HCT116 (cell line): ENCODE results near the gene TEX26. TPM values are rescaled to one million over a fixed set of nuclear protein-coding genes. Genes with fewer than 3 reads are reported as not detected.

Experiments used
- ATAC-seq: fragments of 200-7000 bp; cut with Tn5 transposase; 2 replicates; pipeline ENCODE4 v1.9.1; 2020; ENCODE audit warnings: mild to moderate bottlenecking, moderate library complexity
- BruUV-seq: library from RNA; stranded (reverse); fragments of 400-500 nt; replicated peaks from 2 replicates; lab custom pipeline; 2021; lab: Mats Ljungman, UMichigan
- CTCF ChIA-PET: fragments of 300-600 bp; sonication (Branson Sonifier 250); formaldehyde crosslinking; loops from one replicate; lab custom pipeline; 2021; ENCODE audit warnings: antibody characterized with exemption; lab: Charles Lee
- POLR2A ChIA-PET: fragments of 300-600, 350-600 bp; sonication (Branson Sonifier 250); formaldehyde crosslinking; loops from one replicate; lab custom pipeline; 2021; ENCODE audit warnings: antibody characterized with exemption; lab: Charles Lee
- RAD21 ChIA-PET, 2 experiments: fragments of 300-600 bp; sonication (Branson Sonifier 250); formaldehyde crosslinking; loops; one replicate each; lab custom pipeline; 2023; ENCODE audit warnings: low total read pairs in 2 of 2; ENCODE audit not compliant: uncharacterized antibody in 2 of 2, unreplicated experiment in 2 of 2, low non-redundant PET in 1 of 2; lab: Charles Lee
- DNase-seq: peaks from one replicate; pipeline ENCODE4 v3.0.0-alpha.2; 2010; ENCODE audit warnings: low read depth, low spot score
- H2AFZ ChIP-seq: fragments of 200-600 bp; shearing (Covaris generic), sonication (generic); 2 replicates; pipeline ENCODE4 v1.6.1; 2017; ENCODE audit warnings: low read depth, mixed run types, mixed read lengths, antibody characterized with exemption, low read length; ENCODE audit not compliant: poor library complexity, severe bottlenecking
- H3K27ac ChIP-seq: 2 replicates; pipeline ENCODE4 v1.5.1; 2012; ENCODE audit warnings: low read depth, low read length
- H3K27me3 ChIP-seq: fragments of 200-600 bp; sonication (generic); 2 replicates; pipeline ENCODE4 v1.6.1; 2016; ENCODE audit warnings: mixed run types, low read length, mixed read lengths; ENCODE audit not compliant: insufficient read depth
- H3K36me3 ChIP-seq, 2 experiments: fragments of 200-500 bp in 1 of 2; fragments of 200-600 bp in 1 of 2; sonication (Bioruptor generic) in 1 of 2; sonication (generic) in 1 of 2; 2 replicates each; pipeline versions ENCODE4 v1.5.1 to v1.6.1; 2014 to 2016; ENCODE audit warnings: low read length in 2 of 2, inconsistent platforms in 1 of 2, mixed read lengths in 1 of 2, mixed run types in 1 of 2; ENCODE audit not compliant: insufficient read depth in 2 of 2, control insufficient read depth in 1 of 2
- H3K4me1 ChIP-seq, 2 experiments: fragments of 200-600 bp in 1 of 2; sonication (generic) in 1 of 2; 2 replicates each; pipeline versions ENCODE4 v1.5.1 to v1.6.1; 2012 to 2017; ENCODE audit warnings: low read length in 2 of 2, inconsistent platforms in 1 of 2, mild to moderate bottlenecking in 1 of 2, mixed read lengths in 1 of 2, mixed run types in 1 of 2, moderate library complexity in 1 of 2; ENCODE audit not compliant: insufficient read depth in 2 of 2, control insufficient read depth in 1 of 2
- H3K4me2 ChIP-seq: fragments of 200-600 bp; sonication (generic); 2 replicates; pipeline ENCODE4 v1.6.1; 2017; ENCODE audit warnings: mixed run types, low read length, mixed read lengths
- H3K4me3 ChIP-seq, 2 experiments: fragments of 200-600 bp in 1 of 2; sonication (generic) in 1 of 2; replicated peaks in 1 of 2; 2 replicates each; pipeline ENCODE4 v1.5.1; 2011 to 2016; ENCODE audit warnings: low read length in 2 of 2, control low read depth in 1 of 2, low read depth in 1 of 2, mild to moderate bottlenecking in 1 of 2, mixed read lengths in 1 of 2, mixed run types in 1 of 2
- H3K79me2 ChIP-seq: fragments of 200-600 bp; sonication (generic); 2 replicates; pipeline ENCODE4 v1.6.1; 2017; ENCODE audit warnings: mild to moderate bottlenecking, mixed run types, low read length, moderate library complexity, mixed read lengths; ENCODE audit not compliant: insufficient read depth
- H3K9ac ChIP-seq: fragments of 200-600 bp; sonication (generic); 2 replicates; pipeline ENCODE4 v1.6.1; 2016; ENCODE audit warnings: low read length, mixed read lengths
- H3K9me2 ChIP-seq: fragments of 200-600 bp; sonication (generic), shearing (Covaris generic); 2 replicates; pipeline ENCODE4 v1.6.1; 2017; ENCODE audit warnings: mixed run types, mild to moderate bottlenecking, moderate library complexity; ENCODE audit not compliant: insufficient read depth
- H3K9me3 ChIP-seq, 2 experiments: fragments of 200-500 bp in 1 of 2; fragments of 200-600 bp in 1 of 2; sonication (Bioruptor generic) in 1 of 2; sonication (generic) in 1 of 2; 2 replicates each; pipeline ENCODE4 v1.6.1; 2014 to 2017; ENCODE audit warnings: low read length in 2 of 2, mixed read lengths in 2 of 2, inconsistent platforms in 1 of 2, low read depth in 1 of 2, mild to moderate bottlenecking in 1 of 2, mixed run types in 1 of 2, moderate library complexity in 1 of 2; ENCODE audit not compliant: control insufficient read depth in 1 of 2, insufficient read depth in 1 of 2
- H4K20me1 ChIP-seq: fragments of 200-600 bp; sonication (generic), shearing (Covaris generic); 2 replicates; pipeline ENCODE4 v1.6.1; 2017; ENCODE audit warnings: mixed run types, mild to moderate bottlenecking, moderate library complexity; ENCODE audit not compliant: insufficient read depth
- CBX3 ChIP-seq: IDR thresholded peaks from 2 replicates; pipeline ENCODE4 v1.6.1; 2012; ENCODE audit warnings: low read depth
- CEBPB ChIP-seq: IDR thresholded peaks from 2 replicates; pipeline ENCODE4 v1.6.1; 2012; ENCODE audit warnings: low read depth
- ELF1 ChIP-seq: IDR thresholded peaks from 2 replicates; pipeline ENCODE4 v1.6.1; 2012; ENCODE audit warnings: low read depth, borderline replicate concordance
- POLR2A ChIP-seq: IDR thresholded peaks from 2 replicates; pipeline ENCODE4 v1.7.0; 2011; ENCODE audit warnings: borderline replicate concordance; ENCODE audit not compliant: insufficient read depth, insufficient read length; ENCODE audit errors: extremely low read depth
- RAD21 ChIP-seq: IDR thresholded peaks from 2 replicates; pipeline ENCODE4 v1.6.1; 2012; ENCODE audit warnings: low read depth, mild to moderate bottlenecking
- SP1 ChIP-seq: IDR thresholded peaks from 2 replicates; pipeline ENCODE4 v1.6.1; 2012; ENCODE audit warnings: low read depth
- SRF ChIP-seq: IDR thresholded peaks from 2 replicates; pipeline ENCODE4 v1.6.1; 2012; ENCODE audit warnings: low read depth
- YY1 ChIP-seq: IDR thresholded peaks from 2 replicates; pipeline ENCODE4 v1.6.1; 2011; ENCODE audit warnings: low read length, low read depth, moderate library complexity, mild to moderate bottlenecking; ENCODE audit not compliant: insufficient replicate concordance; ENCODE audit errors: extremely low read depth
- ZFX ChIP-seq: fragments of 450-650 bp; IDR thresholded peaks from 2 replicates; pipeline ENCODE4 v1.6.1; 2017
- intact Hi-C: fragments of 100-400 bp; cut with micrococcal nuclease; formaldehyde crosslinking; loops from 2 replicates; pipeline ENCODE4 v1.10.0; 2022
- total RNA-seq: library from RNA; stranded (reverse); gene quantifications from one replicate; pipeline ENCODE4 v1.2.1, GENCODE V29; 2021; ENCODE audit not compliant: unreplicated experiment
- TF ChIP-seq, protein P1 (sequence below): IDR thresholded peaks from 2 replicates; pipeline ENCODE4 v1.6.1; 2011; ENCODE audit warnings: mild to moderate bottlenecking, low read length, moderate library complexity; ENCODE audit not compliant: insufficient replicate concordance; ENCODE audit errors: extremely low read depth
- TF ChIP-seq, protein P2 (sequence below): IDR thresholded peaks from 2 replicates; pipeline ENCODE4 v1.6.1; 2012
- TF ChIP-seq, protein P3 (sequence below): IDR thresholded peaks from 2 replicates; pipeline ENCODE4 v1.6.1; 2012
- TF ChIP-seq, protein P4 (sequence below), 3 experiments: fragments of 200-600 bp in 1 of 3; sonication (generic) in 1 of 3; IDR thresholded peaks in 2 of 3; conservative IDR thresholded peaks in 1 of 3; 2 replicates each; pipeline ENCODE4 v1.5.1; 2012 to 2017; ENCODE audit warnings: low read depth in 2 of 3, low read length in 2 of 3, antibody characterized with exemption in 1 of 3, borderline replicate concordance in 1 of 3, control low read depth in 1 of 3, mild to moderate bottlenecking in 1 of 3, mixed read lengths in 1 of 3, mixed run types in 1 of 3, moderate library complexity in 1 of 3; ENCODE audit not compliant: insufficient read depth in 1 of 3

TEX26 gene
- total RNA-seq, 1 experiment from 2014 or later: not detected

DNA sequence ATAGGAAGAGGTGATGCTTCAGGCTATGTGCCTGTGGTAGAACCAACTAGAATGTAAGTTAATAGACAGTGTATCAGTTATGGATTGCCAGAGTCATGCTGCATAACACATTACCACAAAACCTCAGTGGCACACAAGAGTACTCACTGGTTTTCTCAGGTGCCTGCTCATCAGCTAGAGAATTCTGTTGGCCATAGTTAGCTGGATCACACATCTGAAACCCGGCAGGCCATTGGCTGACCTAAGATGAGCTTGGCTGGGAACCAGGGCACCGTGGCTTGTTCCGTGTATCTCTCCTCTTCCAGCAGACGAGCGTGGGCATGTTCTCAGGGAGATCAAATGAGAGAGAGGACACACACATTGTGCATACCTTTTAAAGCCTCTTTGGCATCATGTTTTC is 76.7 kb downstream of the TEX26 start (continued):
- TF ChIP-seq, protein P1, sequence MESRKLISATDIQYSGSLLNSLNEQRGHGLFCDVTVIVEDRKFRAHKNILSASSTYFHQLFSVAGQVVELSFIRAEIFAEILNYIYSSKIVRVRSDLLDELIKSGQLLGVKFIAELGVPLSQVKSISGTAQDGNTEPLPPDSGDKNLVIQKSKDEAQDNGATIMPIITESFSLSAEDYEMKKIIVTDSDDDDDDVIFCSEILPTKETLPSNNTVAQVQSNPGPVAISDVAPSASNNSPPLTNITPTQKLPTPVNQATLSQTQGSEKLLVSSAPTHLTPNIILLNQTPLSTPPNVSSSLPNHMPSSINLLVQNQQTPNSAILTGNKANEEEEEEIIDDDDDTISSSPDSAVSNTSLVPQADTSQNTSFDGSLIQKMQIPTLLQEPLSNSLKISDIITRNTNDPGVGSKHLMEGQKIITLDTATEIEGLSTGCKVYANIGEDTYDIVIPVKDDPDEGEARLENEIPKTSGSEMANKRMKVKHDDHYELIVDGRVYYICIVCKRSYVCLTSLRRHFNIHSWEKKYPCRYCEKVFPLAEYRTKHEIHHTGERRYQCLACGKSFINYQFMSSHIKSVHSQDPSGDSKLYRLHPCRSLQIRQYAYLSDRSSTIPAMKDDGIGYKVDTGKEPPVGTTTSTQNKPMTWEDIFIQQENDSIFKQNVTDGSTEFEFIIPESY: no peak
- TF ChIP-seq CBX3 (no peak), POLR2A (no peak)

DNA sequence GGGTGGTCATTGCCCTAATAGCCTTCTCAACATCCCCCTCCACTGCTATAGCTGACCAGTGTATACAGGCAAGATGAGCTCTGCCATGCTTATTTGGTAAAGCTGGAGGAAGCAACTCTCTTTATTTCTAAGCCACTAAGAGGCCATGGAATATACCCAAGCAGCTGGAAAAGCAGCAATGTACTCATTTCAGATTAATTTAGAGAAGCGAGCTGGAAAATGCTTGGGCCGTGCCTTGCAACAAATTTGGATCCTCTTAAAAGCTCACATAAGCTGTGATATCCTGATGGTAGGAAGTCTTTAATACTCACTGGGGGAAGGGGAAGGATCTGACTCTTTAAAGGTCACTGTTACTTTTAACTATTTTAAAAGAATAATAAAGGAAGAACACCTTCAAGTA is 77.8 kb downstream of the TEX26 start:
- H3K27me3 ChIP-seq: no peaks in the 10 kb centered on the region
- intact Hi-C loops: loop anchor here (10.0 kb wide), 1 partner anchor 205 kb away; no protein-coding TSS in a partner anchor
- H3K4me2 ChIP-seq: no peak overlapping the region
- ChIA-PET CTCF (interaction anchor here (1.1 kb wide), 1 partner anchor 31 kb away, joined by 3 read pairs; no protein-coding TSS in a partner anchor), POLR2A (no interaction called here), RAD21 (no interaction called here)
- H2AFZ ChIP-seq: no peak overlapping the region
- no peaks in the 10 kb centered on the region for H3K9me2 ChIP-seq
- TF ChIP-seq SRF (no peak), ZFX (no peak), POLR2A (no peak), ELF1 (no peak), YY1 (no peak), CEBPB (no peak), RAD21 (no peak), SP1 (no peak)
- TF ChIP-seq, protein P2, sequence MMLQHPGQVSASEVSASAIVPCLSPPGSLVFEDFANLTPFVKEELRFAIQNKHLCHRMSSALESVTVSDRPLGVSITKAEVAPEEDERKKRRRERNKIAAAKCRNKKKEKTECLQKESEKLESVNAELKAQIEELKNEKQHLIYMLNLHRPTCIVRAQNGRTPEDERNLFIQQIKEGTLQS: no peak
- TF ChIP-seq, protein P3, sequence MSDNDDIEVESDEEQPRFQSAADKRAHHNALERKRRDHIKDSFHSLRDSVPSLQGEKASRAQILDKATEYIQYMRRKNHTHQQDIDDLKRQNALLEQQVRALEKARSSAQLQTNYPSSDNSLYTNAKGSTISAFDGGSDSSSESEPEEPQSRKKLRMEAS: no peak
- TF ChIP-seq, protein P4, sequence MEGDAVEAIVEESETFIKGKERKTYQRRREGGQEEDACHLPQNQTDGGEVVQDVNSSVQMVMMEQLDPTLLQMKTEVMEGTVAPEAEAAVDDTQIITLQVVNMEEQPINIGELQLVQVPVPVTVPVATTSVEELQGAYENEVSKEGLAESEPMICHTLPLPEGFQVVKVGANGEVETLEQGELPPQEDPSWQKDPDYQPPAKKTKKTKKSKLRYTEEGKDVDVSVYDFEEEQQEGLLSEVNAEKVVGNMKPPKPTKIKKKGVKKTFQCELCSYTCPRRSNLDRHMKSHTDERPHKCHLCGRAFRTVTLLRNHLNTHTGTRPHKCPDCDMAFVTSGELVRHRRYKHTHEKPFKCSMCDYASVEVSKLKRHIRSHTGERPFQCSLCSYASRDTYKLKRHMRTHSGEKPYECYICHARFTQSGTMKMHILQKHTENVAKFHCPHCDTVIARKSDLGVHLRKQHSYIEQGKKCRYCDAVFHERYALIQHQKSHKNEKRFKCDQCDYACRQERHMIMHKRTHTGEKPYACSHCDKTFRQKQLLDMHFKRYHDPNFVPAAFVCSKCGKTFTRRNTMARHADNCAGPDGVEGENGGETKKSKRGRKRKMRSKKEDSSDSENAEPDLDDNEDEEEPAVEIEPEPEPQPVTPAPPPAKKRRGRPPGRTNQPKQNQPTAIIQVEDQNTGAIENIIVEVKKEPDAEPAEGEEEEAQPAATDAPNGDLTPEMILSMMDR (IDR thresholded peaks at IDR 0.05 in 2 of 3, conservative IDR thresholded peaks at IDR 0.05 in 1 of 3; ENCODE audit: borderline replicate concordance in 1 of 3, insufficient read depth in 1 of 3, low read depth in 2 of 3, low read length in 2 of 3): no peak
- H3K9me3 ChIP-seq: no peaks in the 10 kb centered on the region
- DNase-seq: no peak
- no peaks in the 10 kb centered on the region for H4K20me1 ChIP-seq
- ATAC-seq: no peak
- no peak overlapping the region for H3K9ac ChIP-seq
- no peaks in the 10 kb centered on the region for H3K36me3 ChIP-seq
- H3K4me1 ChIP-seq: peaks cover 4 to 5% of the 10 kb centered on the region in 2 experiments; a peak in 1 of 4 replicates
- H3K79me2 ChIP-seq: no peaks in the 10 kb centered on the region
- no peak overlapping the region for H3K4me3 ChIP-seq
- no TSS peak for BruUV-seq
- no peak overlapping the region for H3K27ac ChIP-seq
